ENCODE results near the gene WDFY3.

WDFY3 gene

DNA sequence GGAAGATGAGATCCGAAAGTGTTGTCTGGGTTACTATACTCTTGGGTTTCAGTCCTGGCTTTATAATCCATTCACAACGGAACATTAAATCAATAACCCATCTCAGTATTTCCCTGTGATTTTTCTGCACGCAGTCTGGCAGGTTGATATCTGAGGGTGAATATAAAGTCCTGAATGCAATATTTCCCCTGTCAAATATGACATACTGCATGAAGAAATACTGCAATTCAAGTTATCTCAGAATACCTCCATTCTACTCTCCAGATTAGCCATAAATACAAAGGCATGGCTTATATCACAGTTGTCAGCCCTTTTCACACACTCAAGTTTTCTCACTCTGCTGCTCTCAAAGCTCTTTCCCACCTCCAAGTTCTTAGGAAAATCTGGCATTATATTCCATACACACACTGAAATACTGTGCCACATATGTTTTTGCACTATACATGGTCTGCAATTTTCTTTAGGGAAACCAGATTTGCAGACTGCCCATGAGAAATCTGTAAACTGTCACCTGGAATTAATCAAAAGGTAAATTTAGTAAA lies 64.7 kb downstream of the WDFY3 start:
- TF ChIP-seq ELF4 (IDR thresholded peaks at IDR 0.05) (no peak), TARDBP (IDR thresholded peaks at IDR 0.05) (no peak), FOXM1 (IDR thresholded peaks at IDR 0.05; ENCODE audit: borderline replicate concordance) (no peak), HDGF (IDR thresholded peaks at IDR 0.05; ENCODE audit: borderline replicate concordance) (no peak)
- CTCF ChIA-PET = no interaction called here
- POLR2A ChIA-PET = no interaction called here
- no peak for DNase-seq (ENCODE audit: extremely low spot score)

DNA sequence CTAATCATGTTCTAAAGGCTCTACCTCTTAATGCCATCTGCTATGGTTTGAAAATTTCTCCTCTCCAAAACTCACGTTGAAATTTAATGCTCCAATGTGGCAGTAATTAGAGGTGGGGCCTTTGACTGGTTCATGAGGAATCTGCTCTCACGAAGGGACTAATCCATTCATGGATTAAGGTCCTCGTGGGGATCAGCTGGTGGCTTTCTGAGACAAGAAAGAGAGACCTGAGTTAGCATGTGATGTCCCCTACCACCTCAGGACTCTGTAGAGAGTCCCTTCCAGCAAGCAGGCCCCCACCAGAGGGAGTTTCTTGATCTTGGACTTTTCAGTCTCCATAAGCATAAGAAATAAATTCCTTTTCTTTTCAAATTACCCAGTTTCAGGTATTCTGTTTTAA lies 65.3 kb downstream of the WDFY3 start:
- TF ChIP-seq SUZ12 (IDR thresholded peaks at IDR 0.05) = no peak
- CTCF ChIA-PET = no interaction called here
- no peak for DNase-seq (ENCODE audit: extremely low spot score)
- POLR2A ChIA-PET = no interaction called here

DNA sequence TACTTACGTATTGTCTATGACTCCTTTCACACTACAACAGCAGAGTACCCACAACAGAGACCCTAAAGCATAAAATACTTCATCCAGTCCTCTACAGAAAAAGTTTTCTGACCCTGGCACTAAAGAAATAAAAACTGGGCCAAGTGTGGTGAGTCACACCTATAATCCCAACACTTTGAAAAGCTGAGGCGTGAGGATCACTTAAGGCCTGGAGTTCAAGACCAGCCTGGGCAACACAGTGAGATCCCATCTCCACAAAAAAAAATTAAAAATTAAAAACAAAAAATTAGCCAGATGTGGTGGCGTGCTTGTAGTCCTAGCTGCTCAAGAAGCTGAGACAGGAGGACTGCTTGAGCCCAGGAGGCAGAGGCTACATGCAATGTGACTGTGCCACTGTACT lies 66.9 kb downstream of the WDFY3 start:
- ChIA-PET CTCF (no interaction called here), POLR2A (no interaction called here)
- DNase-seq (ENCODE audit: extremely low spot score) = no peak
- TF ChIP-seq FOXM1 (IDR thresholded peaks at IDR 0.05; ENCODE audit: borderline replicate concordance) = no peak
- no peak for TF ChIP-seq TARDBP (IDR thresholded peaks at IDR 0.05)
- TF ChIP-seq FOXA1 (IDR thresholded peaks at IDR 0.05) = no peak
- no peak for TF ChIP-seq LEF1 (IDR thresholded peaks at IDR 0.05; ENCODE audit: borderline replicate concordance)
- TF ChIP-seq BHLHE40 (IDR thresholded peaks at IDR 0.05; ENCODE audit: borderline replicate concordance) = no peak
- no peak for TF ChIP-seq ELF4 (IDR thresholded peaks at IDR 0.05)

GRCh38 chr4:84897516-84897915 lies 69.0 kb downstream of the WDFY3 start:
- ChIA-PET POLR2A (no interaction called here), CTCF (interaction anchor here (0.6 kb wide), 1 partner anchor 104 kb away, joined by 4 read pairs; no protein-coding TSS in a partner anchor)
- TF ChIP-seq PKNOX1 (IDR thresholded peaks at IDR 0.05) = no peak
- no peak for TF ChIP-seq CTBP1 (IDR thresholded peaks at IDR 0.05; ENCODE audit: borderline replicate concordance)
- no peak for TF ChIP-seq SP1 (IDR thresholded peaks at IDR 0.05)
- no peak for TF ChIP-seq FOXA1 (IDR thresholded peaks at IDR 0.05)
- TF ChIP-seq NFRKB (IDR thresholded peaks at IDR 0.05) = no peak
- TF ChIP-seq FOXM1 (IDR thresholded peaks at IDR 0.05; ENCODE audit: borderline replicate concordance) = no peak
- TF ChIP-seq FOXK2 (IDR thresholded peaks at IDR 0.05) = no peak
- DNase-seq (ENCODE audit: extremely low spot score) = no peak

- ChIA-PET CTCF (no interaction called here), POLR2A (no interaction called here)
- DNase-seq (ENCODE audit: extremely low spot score) = no peak
- no peak for TF ChIP-seq HDGF (IDR thresholded peaks at IDR 0.05; ENCODE audit: borderline replicate concordance)
Measured at GRCh38 chr4:84895283-84895682, 71.2 kb downstream of the WDFY3 start.

- CTCF ChIA-PET = no interaction called here
- DNase-seq (ENCODE audit: extremely low spot score) = no peak
- TF ChIP-seq FOXA1 (IDR thresholded peaks at IDR 0.05) = no peak
- POLR2A ChIA-PET = no interaction called here
Measured at GRCh38 chr4:84894621-84895020, 71.9 kb downstream of the WDFY3 start.

GRCh38 chr4:84892950-84893349 lies 73.5 kb downstream of the WDFY3 start:
- ChIA-PET CTCF (no interaction called here), POLR2A (no interaction called here)
- no peak for DNase-seq (ENCODE audit: extremely low spot score)
- TF ChIP-seq SUZ12 (IDR thresholded peaks at IDR 0.05) (no peak), CTBP1 (IDR thresholded peaks at IDR 0.05; ENCODE audit: borderline replicate concordance) (no peak), L3MBTL2 (conservative IDR thresholded peaks at IDR 0.05) (no peak), SP1 (IDR thresholded peaks at IDR 0.05) (no peak), NFRKB (IDR thresholded peaks at IDR 0.05) (no peak), BHLHE40 (IDR thresholded peaks at IDR 0.05; ENCODE audit: borderline replicate concordance) (no peak), HDGF (IDR thresholded peaks at IDR 0.05; ENCODE audit: borderline replicate concordance) (no peak), ARNT (IDR thresholded peaks at IDR 0.05) (no peak), FOXM1 (IDR thresholded peaks at IDR 0.05; ENCODE audit: borderline replicate concordance) (no peak)

DNA sequence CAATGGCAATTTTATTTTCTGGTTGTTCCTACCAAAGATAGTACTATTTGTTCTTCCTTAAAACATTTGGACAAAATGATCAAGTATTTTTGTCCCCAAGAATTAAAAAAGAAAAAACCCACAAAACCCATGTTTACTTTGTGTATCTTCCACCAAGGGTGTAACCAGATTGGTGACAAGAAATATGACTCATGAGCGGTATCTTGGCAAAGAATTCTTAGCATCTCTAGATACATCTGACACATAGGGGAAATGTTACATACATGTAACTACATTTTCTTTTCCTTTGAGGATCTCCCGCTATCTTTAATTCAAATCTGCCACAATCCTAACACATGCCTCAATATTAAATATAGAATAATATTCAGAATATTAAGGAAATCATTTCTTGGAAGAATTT lies 78.7 kb downstream of the WDFY3 start:
- DNase-seq (ENCODE audit: extremely low spot score) = no peak
- TF ChIP-seq NFRKB (IDR thresholded peaks at IDR 0.05) = no peak
- TF ChIP-seq FOXA1 (IDR thresholded peaks at IDR 0.05) = no peak
- no peak for TF ChIP-seq ZNF384 (IDR thresholded peaks at IDR 0.05)
- TF ChIP-seq BHLHE40 (IDR thresholded peaks at IDR 0.05; ENCODE audit: borderline replicate concordance) = no peak
- TF ChIP-seq SP1 (IDR thresholded peaks at IDR 0.05) = no peak
- no peak for TF ChIP-seq SUZ12 (IDR thresholded peaks at IDR 0.05)
- no peak for TF ChIP-seq FOXK2 (IDR thresholded peaks at IDR 0.05)
- TF ChIP-seq CTBP1 (IDR thresholded peaks at IDR 0.05; ENCODE audit: borderline replicate concordance) = no peak
- no peak for TF ChIP-seq HDGF (IDR thresholded peaks at IDR 0.05; ENCODE audit: borderline replicate concordance)
- TF ChIP-seq PKNOX1 (IDR thresholded peaks at IDR 0.05) = no peak
- TF ChIP-seq LEF1 (IDR thresholded peaks at IDR 0.05; ENCODE audit: borderline replicate concordance) = no peak
- TF ChIP-seq FOXM1 (IDR thresholded peaks at IDR 0.05; ENCODE audit: borderline replicate concordance) = no peak
- no peak for TF ChIP-seq ARNT (IDR thresholded peaks at IDR 0.05)
- no peak for TF ChIP-seq ELF4 (IDR thresholded peaks at IDR 0.05)
- TF ChIP-seq TARDBP (IDR thresholded peaks at IDR 0.05) = no peak
- no peak for TF ChIP-seq L3MBTL2 (conservative IDR thresholded peaks at IDR 0.05)
- CTCF ChIA-PET = interaction anchor here (0.7 kb wide), 1 partner anchor 19 kb away, joined by 3 read pairs; no protein-coding TSS in a partner anchor
- POLR2A ChIA-PET = no interaction called here
